Fibroblast of lung (primary cell): ENCODE measurements around the gene DYNC1LI2. TPM values are rescaled to one million over a fixed set of nuclear protein-coding genes. Genes with fewer than 3 reads are reported as not detected.

Experiments used
- DNase-seq, 2 donors: peaks; one replicate each; pipeline versions ENCODE4 v3.0.0 to v3.0.0-alpha.2; 2010; ENCODE audit warnings: low read depth in 2 of 2
- H2AFZ ChIP-seq: 2 replicates; pipeline ENCODE4 v1.5.1; 2012; ENCODE audit warnings: low read length, control low read depth, inconsistent platforms
- H3K27ac ChIP-seq: 2 replicates; pipeline ENCODE4 v1.5.1; 2011; ENCODE audit warnings: low read length, control low read depth; ENCODE audit not compliant: insufficient read depth
- H3K27me3 ChIP-seq: 2 replicates; pipeline ENCODE4 v1.5.1; 2011; ENCODE audit warnings: mild to moderate bottlenecking, low read length; ENCODE audit not compliant: control insufficient read depth, insufficient read depth
- H3K36me3 ChIP-seq: 2 replicates; pipeline ENCODE4 v1.5.1; 2011; ENCODE audit warnings: low read length; ENCODE audit not compliant: control insufficient read depth, insufficient read depth
- H3K4me1 ChIP-seq: 2 replicates; pipeline ENCODE4 v1.5.1; 2011; ENCODE audit warnings: low read length; ENCODE audit not compliant: control insufficient read depth, insufficient read depth; ENCODE audit errors: extremely low read depth
- H3K4me2 ChIP-seq: 2 replicates; pipeline ENCODE4 v1.5.1; 2011; ENCODE audit warnings: low read length, control low read depth; ENCODE audit not compliant: insufficient read depth; ENCODE audit errors: extremely low read depth
- H3K4me3 ChIP-seq, 4 experiments: fragments of 200-600 bp in 1 of 4; sonication (generic) in 1 of 4; replicated peaks in 1 of 4; 2 replicates each; pipeline ENCODE4 v1.5.1; 2011 to 2016; ENCODE audit warnings: low read length in 4 of 4, low read depth in 3 of 4, mild to moderate bottlenecking in 3 of 4, control low read depth in 2 of 4, inconsistent platforms in 1 of 4, mixed read lengths in 1 of 4; ENCODE audit not compliant: insufficient read depth in 1 of 4; ENCODE audit errors: control extremely low read depth in 1 of 4
- H3K79me2 ChIP-seq: 2 replicates; pipeline ENCODE4 v1.5.1; 2012; ENCODE audit warnings: mild to moderate bottlenecking, low read length, inconsistent platforms; ENCODE audit not compliant: control insufficient read depth, insufficient read depth
- H3K9ac ChIP-seq: 2 replicates; pipeline ENCODE4 v1.5.1; 2011; ENCODE audit warnings: mild to moderate bottlenecking, low read length, control low read depth; ENCODE audit not compliant: insufficient read depth
- H3K9me3 ChIP-seq: 2 replicates; pipeline ENCODE4 v1.5.1; 2012; ENCODE audit warnings: low read depth, low read length; ENCODE audit not compliant: control insufficient read depth, insufficient read depth
- H4K20me1 ChIP-seq: 2 replicates; pipeline ENCODE4 v1.5.1; 2011; ENCODE audit warnings: low read length; ENCODE audit not compliant: control insufficient read depth, insufficient read depth; ENCODE audit errors: extremely low read depth
- EZH2 ChIP-seq: IDR thresholded peaks from 2 replicates; pipeline ENCODE4 v1.5.1; 2012; ENCODE audit warnings: low read length, control low read depth, mild to moderate bottlenecking; ENCODE audit errors: missing control alignments
- polyA plus RNA-seq, 2 donors: library from polyadenylated mRNA; depleted of rRNA in 1 of 2; stranded (reverse) in 1 of 2; unstranded in 1 of 2; fragments of >200 nt; gene quantifications; 2 replicates each; pipeline ENCODE4 v1.2.1, GENCODE V29; 2011 to 2012; ENCODE audit warnings: missing spikeins in 1 of 2
- total RNA-seq: library from RNA; depleted of rRNA; stranded (reverse); fragments of >200 nt; gene quantifications from 2 replicates; pipeline ENCODE4 v1.2.1, GENCODE V29; 2014
- TF ChIP-seq, protein P1 (sequence below), 2 donors: IDR thresholded peaks in 1 of 2; conservative IDR thresholded peaks in 1 of 2; 1 replicate in 1 of 2; 2 replicates in 1 of 2; pipeline ENCODE4 v1.5.1; 2011 to 2012; ENCODE audit warnings: low read length in 2 of 2, control low read depth in 1 of 2, inconsistent platforms in 1 of 2, low read depth in 1 of 2, mild to moderate bottlenecking in 1 of 2

The DYNC1LI2 gene
- total and polyA plus RNA-seq, 2 donors (not counting 1 experiment from before 2014, with no cell fraction given), result 83.3 to 173 TPM

- no peak for DNase-seq
- Histone ChIP-seq H3K4me1 (no peaks in the 10 kb centered on the region), H3K9ac (no peak overlapping the region), H3K36me3 (no peaks in the 10 kb centered on the region), H3K4me3 (no peak overlapping the region), H2AFZ (no peak overlapping the region), H3K4me2 (no peak overlapping the region), H3K27me3 (no peaks in the 10 kb centered on the region), H4K20me1 (no peaks in the 10 kb centered on the region), H3K79me2 (no peaks in the 10 kb centered on the region), H3K9me3 (no peaks in the 10 kb centered on the region), H3K27ac (no peak overlapping the region)
- no peak for TF ChIP-seq EZH2
- TF ChIP-seq, protein P1, sequence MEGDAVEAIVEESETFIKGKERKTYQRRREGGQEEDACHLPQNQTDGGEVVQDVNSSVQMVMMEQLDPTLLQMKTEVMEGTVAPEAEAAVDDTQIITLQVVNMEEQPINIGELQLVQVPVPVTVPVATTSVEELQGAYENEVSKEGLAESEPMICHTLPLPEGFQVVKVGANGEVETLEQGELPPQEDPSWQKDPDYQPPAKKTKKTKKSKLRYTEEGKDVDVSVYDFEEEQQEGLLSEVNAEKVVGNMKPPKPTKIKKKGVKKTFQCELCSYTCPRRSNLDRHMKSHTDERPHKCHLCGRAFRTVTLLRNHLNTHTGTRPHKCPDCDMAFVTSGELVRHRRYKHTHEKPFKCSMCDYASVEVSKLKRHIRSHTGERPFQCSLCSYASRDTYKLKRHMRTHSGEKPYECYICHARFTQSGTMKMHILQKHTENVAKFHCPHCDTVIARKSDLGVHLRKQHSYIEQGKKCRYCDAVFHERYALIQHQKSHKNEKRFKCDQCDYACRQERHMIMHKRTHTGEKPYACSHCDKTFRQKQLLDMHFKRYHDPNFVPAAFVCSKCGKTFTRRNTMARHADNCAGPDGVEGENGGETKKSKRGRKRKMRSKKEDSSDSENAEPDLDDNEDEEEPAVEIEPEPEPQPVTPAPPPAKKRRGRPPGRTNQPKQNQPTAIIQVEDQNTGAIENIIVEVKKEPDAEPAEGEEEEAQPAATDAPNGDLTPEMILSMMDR (conservative IDR thresholded peaks at IDR 0.05 in 1 of 2, IDR thresholded peaks at IDR 0.05 in 1 of 2; ENCODE audit: low read depth in 1 of 2, low read length in 2 of 2), result no peak
Measured at GRCh38 chr16:66790130-66790733, 38.8 kb upstream of the DYNC1LI2 start.

GRCh38 chr16:66787427-66787826, 36.0 kb upstream of the DYNC1LI2 start:
- no peaks in the 10 kb centered on the region for H3K36me3 ChIP-seq
- H3K79me2 ChIP-seq, result no peaks in the 10 kb centered on the region
- no peak overlapping the region for H3K4me3 ChIP-seq
- no peak overlapping the region for H2AFZ ChIP-seq
- H3K27ac ChIP-seq, result no peak overlapping the region
- no peak for TF ChIP-seq EZH2
- TF ChIP-seq, protein P1 (conservative IDR thresholded peaks at IDR 0.05 in 1 of 2, IDR thresholded peaks at IDR 0.05 in 1 of 2; ENCODE audit: low read depth in 1 of 2, low read length in 2 of 2), result no peak
- H3K9ac ChIP-seq, result no peak overlapping the region
- H4K20me1 ChIP-seq, result no peaks in the 10 kb centered on the region
- no peak overlapping the region for H3K4me2 ChIP-seq
- no peaks in the 10 kb centered on the region for H3K4me1 ChIP-seq
- no peaks in the 10 kb centered on the region for H3K27me3 ChIP-seq
- DNase-seq, result no peak
- H3K9me3 ChIP-seq, result no peaks in the 10 kb centered on the region

- Histone ChIP-seq H3K4me1 (no peaks in the 10 kb centered on the region), H3K9me3 (no peaks in the 10 kb centered on the region), H3K27ac (no peak overlapping the region), H3K9ac (no peak overlapping the region), H2AFZ (no peak overlapping the region), H3K79me2 (no peaks in the 10 kb centered on the region), H3K4me2 (no peak overlapping the region), H3K27me3 (no peaks in the 10 kb centered on the region), H3K4me3 (no peak overlapping the region), H4K20me1 (no peaks in the 10 kb centered on the region), H3K36me3 (no peaks in the 10 kb centered on the region)
- TF ChIP-seq, protein P1 (conservative IDR thresholded peaks at IDR 0.05 in 1 of 2, IDR thresholded peaks at IDR 0.05 in 1 of 2; ENCODE audit: low read depth in 1 of 2, low read length in 2 of 2), result no peak
- no peak for TF ChIP-seq EZH2
- no peak for DNase-seq
Measured at GRCh38 chr16:66786551-66786950, 35.1 kb upstream of the DYNC1LI2 start.
